Peyer's patch (tissue), 4 donors: ENCODE measurements around the gene VSX2.

Experiments used
- CTCF ChIP-seq, 6 experiments: fragments of 450-650 bp in 4 of 6; fragments of 200-600 bp in 2 of 6; sonication (generic) in 1 of 6; IDR thresholded peaks; one replicate each; pipeline ENCODE4 v1.5.1; 2017 to 2019; ENCODE audit warnings: antibody characterized with exemption in 6 of 6, mild to moderate bottlenecking in 3 of 6, moderate library complexity in 1 of 6
- POLR2A ChIP-seq, 2 donors: fragments of 450-650 bp; IDR thresholded peaks; one replicate each; pipeline ENCODE4 v1.5.1; 2017; ENCODE audit warnings: antibody characterized with exemption in 2 of 2, mild to moderate bottlenecking in 2 of 2, moderate library complexity in 2 of 2

- TF ChIP-seq CTCF (IDR thresholded peaks at IDR 0.05) (no peak), POLR2A (IDR thresholded peaks at IDR 0.05) (no peak)
These were observed 28.3 kb downstream of the VSX2 start for GRCh38 chr14:74267588-74267987.
